GM12865 (cell line): Measurements from ENCODE around the gene NUP85.

Experiments used
- DNase-seq: peaks from one replicate; pipeline ENCODE4 v3.0.0; 2010; ENCODE audit warnings: low read depth
- H3K4me3 ChIP-seq: 2 replicates; pipeline ENCODE4 v1.5.1; 2011; ENCODE audit warnings: mild to moderate bottlenecking, low read depth, low read length, control low read depth
- TF ChIP-seq, protein P1 (sequence below): IDR thresholded peaks from 2 replicates; pipeline ENCODE4 v1.5.1; 2011; ENCODE audit warnings: low read length, control low read depth, low read depth, inconsistent platforms; ENCODE audit not compliant: insufficient read depth; ENCODE audit errors: missing control alignments

Gene NUP85

DNA sequence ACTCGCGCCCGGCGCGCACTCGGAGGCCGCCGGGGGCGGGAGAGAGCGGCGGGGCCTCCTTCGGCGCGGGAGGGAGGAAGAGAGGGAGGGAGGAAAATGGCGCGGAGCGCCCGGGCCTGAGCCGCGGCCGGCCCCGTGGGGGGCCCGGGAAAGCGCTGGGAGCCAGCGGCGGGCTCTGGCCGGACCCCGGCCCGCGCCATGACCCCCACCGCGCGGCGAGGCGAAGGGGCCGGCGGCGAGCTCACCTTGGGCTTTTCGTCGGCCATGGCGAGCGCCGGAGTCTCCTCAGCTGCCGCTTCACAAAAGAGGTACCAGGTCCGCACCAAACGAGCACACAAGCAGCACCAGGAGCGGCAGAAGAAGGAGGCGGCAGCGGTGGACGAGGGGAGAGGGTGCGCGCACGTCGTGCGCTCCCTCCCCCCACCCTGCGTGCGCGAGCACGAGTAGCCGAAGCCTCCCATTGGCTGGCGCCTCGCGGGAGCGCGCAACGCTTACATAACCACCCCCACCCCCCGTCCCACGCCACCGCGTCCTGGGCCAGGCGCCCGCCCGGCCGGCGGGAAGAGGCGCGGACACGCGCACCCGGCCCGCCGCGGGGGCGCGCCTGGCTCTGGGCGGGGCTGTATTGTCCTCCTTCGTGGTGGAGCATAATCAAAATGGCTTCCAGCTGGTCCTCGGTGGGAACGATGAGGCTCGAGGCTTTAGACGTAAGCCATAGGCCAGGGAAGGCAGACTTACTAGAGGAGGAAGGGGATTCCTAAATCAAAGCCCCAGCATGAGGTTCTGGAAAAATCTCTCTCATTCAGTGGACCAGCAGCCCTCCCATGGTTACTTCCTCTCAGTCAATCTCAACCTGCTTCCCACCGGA is 22.7 kb upstream of the NUP85 start, which contains the start of gene SUMO2:
Gene SUMO2, minus strand, starts transcription at position 391 of the 868 bp plus-strand sequence. Its CDS starts 125 bp downstream, at position 266.
- TF ChIP-seq, protein P1, sequence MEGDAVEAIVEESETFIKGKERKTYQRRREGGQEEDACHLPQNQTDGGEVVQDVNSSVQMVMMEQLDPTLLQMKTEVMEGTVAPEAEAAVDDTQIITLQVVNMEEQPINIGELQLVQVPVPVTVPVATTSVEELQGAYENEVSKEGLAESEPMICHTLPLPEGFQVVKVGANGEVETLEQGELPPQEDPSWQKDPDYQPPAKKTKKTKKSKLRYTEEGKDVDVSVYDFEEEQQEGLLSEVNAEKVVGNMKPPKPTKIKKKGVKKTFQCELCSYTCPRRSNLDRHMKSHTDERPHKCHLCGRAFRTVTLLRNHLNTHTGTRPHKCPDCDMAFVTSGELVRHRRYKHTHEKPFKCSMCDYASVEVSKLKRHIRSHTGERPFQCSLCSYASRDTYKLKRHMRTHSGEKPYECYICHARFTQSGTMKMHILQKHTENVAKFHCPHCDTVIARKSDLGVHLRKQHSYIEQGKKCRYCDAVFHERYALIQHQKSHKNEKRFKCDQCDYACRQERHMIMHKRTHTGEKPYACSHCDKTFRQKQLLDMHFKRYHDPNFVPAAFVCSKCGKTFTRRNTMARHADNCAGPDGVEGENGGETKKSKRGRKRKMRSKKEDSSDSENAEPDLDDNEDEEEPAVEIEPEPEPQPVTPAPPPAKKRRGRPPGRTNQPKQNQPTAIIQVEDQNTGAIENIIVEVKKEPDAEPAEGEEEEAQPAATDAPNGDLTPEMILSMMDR, result peak; percentile 32
- peak within 1 kb of the TSS; percentile 96 for H3K4me3 ChIP-seq
- peak; percentile 99 for DNase-seq

DNA sequence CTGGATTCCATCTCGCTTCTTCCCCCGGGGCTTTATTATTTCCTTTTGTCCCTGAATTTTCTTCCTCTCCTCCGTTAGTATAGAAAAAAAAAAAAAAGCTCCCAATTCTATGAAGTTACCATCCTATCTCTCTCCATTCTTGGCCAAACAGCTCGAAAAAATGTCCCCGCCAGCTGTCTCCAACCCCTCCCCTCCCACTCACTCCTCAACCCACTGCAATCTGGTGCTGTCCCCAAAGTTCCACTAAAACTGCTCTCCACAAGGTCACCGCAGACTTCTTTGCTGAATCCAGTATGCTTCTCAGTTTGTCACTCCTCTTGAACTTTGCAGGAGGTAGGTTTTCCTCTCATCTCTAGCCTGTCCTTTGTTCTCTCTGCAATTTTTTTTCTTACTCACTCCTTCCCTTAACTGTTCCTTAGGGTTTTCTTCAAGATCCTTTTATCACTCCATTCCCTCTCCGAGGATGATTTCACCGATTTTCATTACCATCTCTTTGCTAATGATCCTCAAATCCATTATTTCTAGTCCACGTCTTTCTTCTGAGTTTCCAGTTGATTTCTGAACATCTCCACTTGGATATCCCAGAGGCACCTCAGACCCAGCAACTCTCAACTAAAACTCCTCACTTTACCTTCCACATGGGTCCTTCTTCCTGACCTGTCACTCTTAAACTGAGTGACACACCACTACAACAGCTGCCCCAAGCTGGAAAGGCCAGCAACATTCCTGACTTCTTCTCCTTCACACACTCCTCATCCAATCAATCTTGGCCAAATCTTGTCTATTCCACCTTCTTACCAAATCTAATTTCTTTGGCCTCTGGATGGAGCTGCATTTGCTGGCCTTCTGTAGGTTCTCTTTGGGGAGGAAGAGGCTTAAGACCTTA is 21.2 kb upstream of the NUP85 start:
- TF ChIP-seq, protein P1, result no peak
- no peak for DNase-seq

DNA sequence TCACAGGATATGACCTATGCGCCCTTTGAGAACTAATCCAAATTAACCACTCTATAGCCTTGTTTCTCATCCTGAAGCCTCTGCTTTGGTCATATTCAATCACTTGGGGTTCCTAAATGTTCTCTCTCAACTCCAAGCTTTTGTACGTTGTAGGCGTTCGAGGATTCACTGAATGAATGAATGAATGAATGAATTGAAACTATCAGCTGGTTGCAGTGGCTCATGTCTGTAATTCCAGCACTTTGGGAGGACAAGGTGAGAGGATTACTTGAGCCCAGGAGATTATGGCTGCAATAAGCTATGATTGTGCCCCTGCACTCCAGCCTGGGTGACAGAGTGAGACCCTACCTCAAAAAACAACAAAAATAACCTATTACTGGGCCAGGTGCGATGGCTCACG is 16.9 kb upstream of the NUP85 start:
- H3K4me3 ChIP-seq, result no peak overlapping the region
- DNase-seq, result no peak
- TF ChIP-seq, protein P1, result no peak

More for the DNA sequence above, 21.2 kb upstream of the NUP85 start:
- no peak overlapping the region for H3K4me3 ChIP-seq

DNA sequence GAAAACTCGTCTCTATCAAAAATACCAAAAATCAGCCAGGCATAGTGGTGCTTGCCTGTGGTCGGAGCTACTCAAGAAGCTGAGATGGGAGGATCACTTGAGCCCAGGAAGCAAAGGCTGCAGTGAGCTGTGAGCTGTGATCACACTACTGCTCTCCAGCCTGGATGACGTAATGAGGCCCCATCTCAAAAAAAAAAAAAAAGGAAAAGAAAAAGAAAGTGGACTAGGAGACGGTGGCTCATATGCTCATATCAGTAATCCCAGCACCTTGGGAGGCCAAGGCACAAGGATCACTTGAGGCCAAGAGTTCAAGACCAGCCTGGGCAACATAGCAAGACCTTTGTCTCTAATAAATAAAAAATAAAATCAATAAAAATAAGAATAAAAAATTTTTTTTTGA is 13.9 kb upstream of the NUP85 start:
- no peak for DNase-seq
- no peak overlapping the region for H3K4me3 ChIP-seq
- TF ChIP-seq, protein P1, result no peak

DNA sequence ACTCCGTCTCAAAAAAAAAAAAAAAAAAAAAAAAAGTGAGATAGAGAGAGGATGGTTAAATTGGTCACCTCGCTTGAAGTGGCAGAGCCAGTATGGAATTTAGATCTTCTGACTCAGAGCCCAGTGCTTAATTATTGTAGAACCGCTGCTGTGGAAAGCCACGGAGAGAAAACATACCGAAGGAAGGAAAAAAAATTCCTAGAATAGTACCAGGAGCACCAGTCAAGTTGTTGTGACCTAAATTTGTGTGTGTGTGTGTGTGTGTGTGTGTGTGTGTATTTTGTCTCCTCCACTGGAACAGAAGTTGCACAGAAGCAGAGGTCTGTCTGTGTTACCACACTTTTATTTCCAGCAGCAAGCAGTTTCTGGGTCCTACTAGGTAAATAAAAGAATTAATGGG is 10.6 kb upstream of the NUP85 start:
- TF ChIP-seq, protein P1, result no peak
- no peak overlapping the region for H3K4me3 ChIP-seq
- DNase-seq, result no peak

DNA sequence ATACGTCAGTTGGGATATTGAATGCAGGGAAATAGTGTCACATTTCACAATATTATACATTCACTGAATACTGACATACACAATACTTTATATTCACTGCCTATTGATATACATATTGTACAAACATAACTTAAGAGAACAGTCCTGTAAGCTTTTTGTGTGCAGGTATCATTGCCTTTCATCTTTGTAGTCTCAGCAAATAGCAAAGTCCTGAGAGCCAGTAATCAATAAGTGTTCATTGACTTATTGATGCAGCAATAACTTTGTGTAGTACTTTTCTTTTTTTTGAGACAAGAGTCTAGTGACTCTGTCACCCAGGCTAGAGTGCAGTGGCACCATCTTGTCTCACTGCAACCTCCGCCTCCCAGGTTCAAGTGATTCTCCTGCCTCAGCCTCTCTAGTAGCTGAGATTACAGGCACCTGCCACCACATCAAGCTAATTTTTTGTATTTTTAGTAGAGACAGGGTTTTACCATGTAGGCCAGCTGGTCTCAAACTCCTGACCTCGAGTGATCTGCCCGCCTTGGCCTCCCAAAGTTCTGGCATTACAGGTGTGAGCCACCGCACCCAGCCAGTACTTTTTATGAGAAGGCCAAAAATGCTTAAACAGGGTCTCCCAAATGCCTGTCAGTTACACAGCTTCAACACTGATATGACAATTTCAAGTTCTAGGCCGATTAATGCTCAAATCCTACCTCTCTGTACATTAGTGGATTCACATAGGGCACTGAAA is 5.4 kb upstream of the NUP85 start:
- TF ChIP-seq, protein P1, result no peak
- H3K4me3 ChIP-seq, result no peak overlapping the region
- DNase-seq, result no peak
